K562 (cell line): ENCODE results near the gene RBM4B. TPM values are rescaled to one million over a fixed set of nuclear protein-coding genes. Genes with fewer than 3 reads are reported as not detected.

ENCODE experiments used
- ATAC-seq: fragments of 200-7000 bp; cut with Tn5 transposase; 3 replicates; pipeline ENCODE4 v1.9.1; 2020; ENCODE audit warnings: moderate library complexity
- BruUV-seq: library from RNA; stranded (reverse); fragments of 400-500 nt; replicated peaks from 2 replicates; lab custom pipeline; 2021; lab: Mats Ljungman, UMichigan
- CTCF ChIA-PET: fragments of 300-600 bp; formaldehyde crosslinking; extraction: SDS; loops from one replicate; lab custom pipeline; 2021; ENCODE audit warnings: low intra/inter-chr PET ratio; lab: Yijun Ruan, JAX
- POLR2A ChIA-PET: fragments of 300-600, 350-650 bp; sonication (Branson Sonifier 250); formaldehyde crosslinking; extraction: SDS; loops from one replicate; lab custom pipeline; 2021; ENCODE audit warnings: antibody characterized with exemption, inconsistent platforms; lab: Yijun Ruan, JAX
- DNase-seq, 4 experiments: peaks; one replicate each; pipeline versions ENCODE4 v3.0.0 to v3.0.0-alpha.2; 2011 to 2018; ENCODE audit warnings: low spot score in 3 of 4, mixed read lengths in 3 of 4; ENCODE audit errors: extremely low read depth in 1 of 4
- FAIRE-seq: peaks from 2 replicates; lab custom pipeline; 2011; peaks lifted over from hg19 to GRCh38; lab: Jason Lieb, UNC
- H2AFZ ChIP-seq: 2 replicates; pipeline ENCODE4 v1.6.0; 2011; ENCODE audit warnings: low read depth, low read length, control low read depth, inconsistent platforms
- H3K27ac ChIP-seq: fragments of 200-600 bp; 3 replicates; pipeline ENCODE4 v1.8.0; 2011; ENCODE audit warnings: low read depth, mild to moderate bottlenecking, control low read depth, inconsistent platforms, low read length, moderate library complexity, mixed read lengths; ENCODE audit errors: extremely low read depth
- H3K27me3 ChIP-seq, 2 experiments: fragments of 300-600 bp in 1 of 2; 2 replicates in 1 of 2; 3 replicates in 1 of 2; pipeline versions ENCODE4 v1.6.0 to v1.8.0; 2011; ENCODE audit warnings: inconsistent platforms in 2 of 2, low read length in 2 of 2, mild to moderate bottlenecking in 1 of 2, mixed read lengths in 1 of 2, moderate library complexity in 1 of 2; ENCODE audit not compliant: control insufficient read depth in 2 of 2, insufficient read depth in 2 of 2
- H3K36me3 ChIP-seq: fragments of 300-600 bp; 3 replicates; pipeline ENCODE4 v1.8.0; 2011; ENCODE audit warnings: mild to moderate bottlenecking, low read length, inconsistent platforms; ENCODE audit not compliant: control insufficient read depth, insufficient read depth
- H3K4me1 ChIP-seq, 2 experiments: fragments of 200-600 bp in 1 of 2; replicated peaks in 1 of 2; 2 replicates in 1 of 2; 3 replicates in 1 of 2; pipeline versions ENCODE4 v1.5.1 to v1.8.0; 2011; ENCODE audit warnings: inconsistent platforms in 2 of 2, low read length in 2 of 2, mild to moderate bottlenecking in 1 of 2, mixed read lengths in 1 of 2, moderate library complexity in 1 of 2; ENCODE audit not compliant: control insufficient read depth in 2 of 2, insufficient read depth in 2 of 2
- H3K4me2 ChIP-seq: 2 replicates; pipeline ENCODE4 v1.6.1; 2011; ENCODE audit warnings: low read length, control low read depth, inconsistent platforms, mixed read lengths; ENCODE audit not compliant: insufficient read depth
- H3K4me3 ChIP-seq: fragments of 200-600 bp; sonication (generic), shearing (Covaris generic); 2 replicates; pipeline ENCODE4 v1.5.1; 2016; ENCODE audit warnings: control low read depth, inconsistent platforms
- H3K79me2 ChIP-seq: fragments of 200-600 bp; 3 replicates; pipeline ENCODE4 v1.8.0; 2011; ENCODE audit warnings: low read length, inconsistent platforms; ENCODE audit not compliant: control insufficient read depth, insufficient read depth
- H3K9ac ChIP-seq, 2 experiments: 2 replicates each; pipeline versions ENCODE4 v1.6.0 to v1.6.1; 2011; ENCODE audit warnings: low read depth in 2 of 2, low read length in 2 of 2, control low read depth in 1 of 2, inconsistent platforms in 1 of 2, mild to moderate bottlenecking in 1 of 2, mixed read lengths in 1 of 2; ENCODE audit not compliant: insufficient read depth in 1 of 2
- H3K9me1 ChIP-seq: one replicate; pipeline ENCODE4 v1.6.0; 2011; ENCODE audit warnings: inconsistent platforms, mild to moderate bottlenecking, low read length, moderate library complexity; ENCODE audit not compliant: control insufficient read depth, insufficient read depth
- H3K9me3 ChIP-seq: replicated peaks from 2 replicates; pipeline ENCODE4 v1.5.1; 2011; ENCODE audit warnings: low read depth, low read length, inconsistent platforms; ENCODE audit not compliant: control insufficient read depth, insufficient read depth
- H4K20me1 ChIP-seq: replicated peaks from 2 replicates; pipeline ENCODE4 v1.6.1; 2011; ENCODE audit warnings: low read length, inconsistent platforms, mixed read lengths; ENCODE audit not compliant: control insufficient read depth, insufficient read depth
- FOXK1 ChIP-seq: sonication (generic); formaldehyde crosslinking; IDR thresholded peaks from 2 replicates; pipeline ENCODE4 v1.8.0; 2022; ENCODE audit warnings: missing genetic modification reagents, mild to moderate bottlenecking, borderline replicate concordance
- HMGN3 ChIP-seq: IDR thresholded peaks from 2 replicates; pipeline ENCODE4 v1.6.1; 2011; ENCODE audit warnings: borderline replicate concordance, low read depth, mild to moderate bottlenecking, mixed read lengths, low read length; ENCODE audit not compliant: insufficient read length; ENCODE audit errors: extremely low read depth
- ILK ChIP-seq: fragments of 450-650 bp; IDR thresholded peaks from 2 replicates; pipeline ENCODE4 v1.6.1; 2016; ENCODE audit warnings: missing genetic modification characterization, low read depth, mild to moderate bottlenecking, missing compliant biosample characterization, moderate library complexity, borderline replicate concordance
- KLF10 ChIP-seq: fragments of 250-450 bp; sonication (Bioruptor Pico); IDR thresholded peaks from 2 replicates; pipeline ENCODE4 v1.6.1; 2021; ENCODE audit warnings: matching md5 sums
- NFATC3 ChIP-seq: fragments of 450-650 bp; IDR thresholded peaks from 2 replicates; pipeline ENCODE4 v1.6.1; 2017; ENCODE audit warnings: mild to moderate bottlenecking
- NKRF ChIP-seq: fragments of 450-650 bp; IDR thresholded peaks from 2 replicates; pipeline ENCODE4 v1.6.1; 2016; ENCODE audit warnings: borderline replicate concordance
- PHTF2 ChIP-seq: fragments of 250-450 bp; sonication (Bioruptor Pico); IDR thresholded peaks from 2 replicates; pipeline ENCODE4 v1.5.0; 2021; ENCODE audit warnings: mild to moderate bottlenecking
- PREB ChIP-seq: sonication (generic); formaldehyde crosslinking; IDR thresholded peaks from 2 replicates; pipeline ENCODE4 v1.8.1; 2023; ENCODE audit warnings: mild to moderate bottlenecking, missing genetic modification reagents
- PTTG1 ChIP-seq: fragments of 450-650 bp; IDR thresholded peaks from 2 replicates; pipeline ENCODE4 v1.6.1; 2016; ENCODE audit warnings: low read depth, mild to moderate bottlenecking, missing genetic modification characterization, missing compliant biosample characterization
- RBM15 ChIP-seq: fragments of 200-400 bp; formaldehyde crosslinking; IDR thresholded peaks from 2 replicates; pipeline ENCODE4 v1.6.1; 2018; ENCODE audit warnings: mild to moderate bottlenecking, low read length, moderate library complexity; ENCODE audit not compliant: insufficient read depth
- SMC3 ChIP-seq: conservative IDR thresholded peaks from 2 replicates; pipeline ENCODE4 v1.6.1; 2011; ENCODE audit warnings: low read depth, low read length, improper control_type of control experiment; ENCODE audit not compliant: insufficient read depth
- WGBS: fragments of 100-300 bp; shearing (Covaris generic); methylation state at CpG from one replicate; pipeline ENCODE4 v1.1.6; 2016; ENCODE audit warnings: low coverage, mixed read lengths; ENCODE audit not compliant: insufficient coverage; ENCODE audit errors: missing lambda C conversion rate; 5-methylcytosine and 5-hydroxymethylcytosine counted together
- in situ Hi-C: fragments of 300-500 bp; cut with MboI; formaldehyde crosslinking; loops from 4 replicates; pipeline ENCODE4 v1.15.0; 2018; ENCODE audit warnings: inconsistent platforms, mixed read lengths
- intact Hi-C: fragments of 100-400 bp; cut with micrococcal nuclease; formaldehyde crosslinking; loops from 2 replicates; pipeline ENCODE4 v1.14.2; 2022
- polyA plus RNA-seq, 8 experiments: library from polyadenylated mRNA; depleted of rRNA in 4 of 8; stranded (reverse) in 5 of 8; unstranded in 3 of 8; fragments of >200 nt; fragmentation: Nextera tagmentation in 2 of 8; fragmentation: Illumina TruSeq in 1 of 8; extraction: Ambion mirVana in 2 of 8; extraction: Trizol in 1 of 8; gene quantifications; 2 replicates each; pipeline versions ENCODE4 v1.2.1 to v1.2.3, GENCODE V29; 2011 to 2014; ENCODE audit warnings: inconsistent platforms in 1 of 8, missing spikeins in 1 of 8
- total RNA-seq, 7 experiments: library from RNA; depleted of rRNA in 6 of 7; stranded (reverse); fragments of >200 nt in 6 of 7; fragmentation: Illumina TruSeq in 2 of 7; extraction: Trizol in 2 of 7; gene quantifications; 2 replicates each; pipeline versions ENCODE4 v1.2.1 to v1.2.3, GENCODE V29; 2011 to 2021; ENCODE audit warnings: low replicate concordance in 1 of 7

RBM4B gene
- total and polyA plus RNA-seq, 9 of the 15 experiments (the other 6 are each of a cell fraction or from before 2014, with no cell fraction given), result 14.6 to 39.9 (median 23.3) TPM

GRCh38 chr11:66720899-66721470, 43.3 kb upstream of the RBM4B start:
- Histone ChIP-seq H3K9me1 (no peaks in the 10 kb centered on the region), H4K20me1 (no peaks in the 10 kb centered on the region), H3K36me3 (peaks cover 30% of the 10 kb centered on the region; the same call in 2 of the 3 replicates), H3K4me3 (no peak overlapping the region), H3K27ac (no peak overlapping the region), H2AFZ (no peak overlapping the region), H3K4me2 (no peak overlapping the region), H3K79me2 (peaks cover 5% of the 10 kb centered on the region; the same call in 2 of the 3 replicates), H3K4me1 (peaks cover 10 to 28% of the 10 kb centered on the region in 2 experiments; a peak in 4 of 5 replicates), H3K27me3 (no peaks in the 10 kb centered on the region), H3K9ac (peak overlapping the region in 1 of 2 experiments; percentile 31; a peak in 1 of 4 replicates)
- intact Hi-C loops, result no loop called here
- 77% methylated on average over 12 of the region's 13 CpGs for WGBS
- DNase-seq (no peak), ATAC-seq (no peak), FAIRE-seq (no peak)
- POLR2A ChIA-PET, result interaction anchor here (1.0 to 1.5 kb wide), 2 partner anchors 10 to 23 kb away, joined by 3 read pairs; no protein-coding TSS in a partner anchor
- BruUV-seq, result no TSS peak
- CTCF ChIA-PET, result no interaction called here
- in situ Hi-C loops, result no loop called here
- TF ChIP-seq HMGN3 (no peak), SMC3 (no peak), PHTF2 (CRISPR knock-in tag) (no peak), NFATC3 (no peak), NKRF (no peak), PREB (CRISPR knock-in tag) (no peak), ILK (tag) (no peak), PTTG1 (tag) (no peak), RBM15 (no peak), FOXK1 (no peak), KLF10 (no peak)
- TF ChIP-seq, all 486 proteins: peak for 0
- H3K9me3 ChIP-seq, result no peaks in the 10 kb centered on the region
